B cell (primary cell): ENCODE measurements around the gene LRIT1.

Experiments
- CTCF ChIP-seq: fragments of 200-600 bp; IDR thresholded peaks from one replicate; pipeline ENCODE4 v1.8.0; 2022; ENCODE audit warnings: antibody characterized with exemption, mild to moderate bottlenecking
- EZH2 ChIP-seq: IDR thresholded peaks from 2 replicates; pipeline ENCODE4 v1.6.1; 2012; ENCODE audit warnings: borderline replicate concordance, low read depth, mild to moderate bottlenecking, moderate library complexity, low read length; ENCODE audit not compliant: insufficient read depth, poor library complexity, severe bottlenecking

- no peak for TF ChIP-seq CTCF
- no peak for TF ChIP-seq EZH2
Observed at GRCh38 chr10:84230359-84230758, 11.0 kb downstream of the LRIT1 start.
